GM18517 (cell line): ENCODE measurements around the gene UTF1.

ENCODE experiments used
- ATAC-seq: cut with Tn5 transposase; IDR thresholded peaks from one replicate; pipeline ENCODE4 v1.9.1; 2021; ENCODE audit warnings: mild to moderate bottlenecking, moderate library complexity; ENCODE audit not compliant: unreplicated experiment

Gene UTF1

DNA sequence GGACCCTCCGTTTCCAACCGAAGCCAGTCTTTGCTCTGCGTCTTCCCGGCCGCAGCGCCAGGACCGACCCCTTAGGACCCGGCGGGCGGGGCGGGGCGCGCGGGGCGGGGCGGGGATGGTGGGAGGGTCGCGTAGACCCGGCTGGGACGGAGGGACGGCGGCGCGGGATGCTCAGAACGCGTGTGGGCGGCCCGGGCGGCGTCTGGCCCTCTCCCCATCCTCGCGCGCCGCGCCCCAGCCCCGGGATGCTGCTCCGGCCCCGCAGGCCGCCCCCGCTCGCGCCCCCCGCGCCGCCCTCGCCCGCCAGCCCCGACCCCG lies at the start of gene UTF1:
UTF1 (plus strand) TSS at position 174 of the 318 bp plus-strand sequence; CDS start at position 246, 72 bp downstream.
- no peak for ATAC-seq

DNA sequence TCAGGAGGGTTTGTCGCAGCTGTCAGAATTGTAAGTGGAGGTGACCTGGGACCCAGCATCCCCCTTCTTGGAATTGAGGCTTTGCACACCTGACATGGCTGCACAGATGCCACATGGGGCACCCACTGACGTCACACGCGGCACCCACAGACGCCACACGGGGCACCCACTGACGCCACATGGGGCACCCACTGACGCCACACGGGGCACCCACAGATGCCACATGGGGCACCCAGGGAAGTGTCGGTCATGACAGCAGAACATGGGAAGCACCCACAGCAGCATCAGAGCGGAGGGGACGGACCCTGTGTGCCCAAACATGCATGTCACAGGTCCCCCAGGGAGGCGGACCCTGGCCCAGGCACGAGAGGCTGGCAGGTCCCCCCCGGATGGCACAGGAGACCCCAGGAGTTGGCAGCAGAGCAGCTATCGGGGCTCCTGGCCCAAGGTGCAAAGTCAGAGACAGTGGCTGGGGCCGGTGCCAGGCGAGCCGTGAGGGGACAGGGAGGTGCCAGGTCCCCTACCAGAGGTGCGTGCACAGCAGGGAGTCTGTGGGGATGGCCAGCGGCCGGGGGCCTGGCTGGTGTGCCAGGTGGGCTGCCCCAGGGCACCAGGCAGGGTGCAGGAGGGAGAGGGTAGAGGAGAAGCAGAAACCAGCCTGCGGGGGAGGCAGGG lies 48.9 kb upstream of the UTF1 start:
- ATAC-seq, result no peak

GRCh38 chr10:133182190-133182589 lies 47.8 kb upstream of the UTF1 start:
- no peak for ATAC-seq

GRCh38 chr10:133182791-133183645 lies 47.0 kb upstream of the UTF1 start:
- ATAC-seq, result no peak

- ATAC-seq, result no peak
Observed at GRCh38 chr10:133183646-133184378, 46.2 kb upstream of the UTF1 start.

- no peak for ATAC-seq
Observed at GRCh38 chr10:133184591-133185244, 45.3 kb upstream of the UTF1 start.

DNA sequence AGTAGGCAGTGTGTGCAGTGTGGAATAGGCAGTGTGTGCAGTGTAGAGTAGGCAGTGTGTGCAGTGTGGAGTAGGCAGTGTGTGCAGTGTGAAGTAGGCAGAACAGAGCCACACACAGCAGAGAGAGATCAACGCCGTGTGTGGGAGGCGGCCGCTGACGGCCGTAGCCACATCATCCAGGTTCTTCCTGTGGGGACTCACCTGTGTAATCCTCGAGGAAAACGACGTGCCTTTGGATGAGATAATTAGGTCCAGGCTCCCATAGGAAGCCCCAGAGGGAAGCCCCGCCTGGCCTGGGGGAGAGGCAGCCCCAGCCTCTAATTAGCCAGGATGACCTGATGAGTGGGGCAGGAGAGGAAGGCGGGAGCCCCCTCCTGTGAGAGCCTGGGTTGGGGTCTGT lies 44.6 kb upstream of the UTF1 start:
- ATAC-seq, result no peak

DNA sequence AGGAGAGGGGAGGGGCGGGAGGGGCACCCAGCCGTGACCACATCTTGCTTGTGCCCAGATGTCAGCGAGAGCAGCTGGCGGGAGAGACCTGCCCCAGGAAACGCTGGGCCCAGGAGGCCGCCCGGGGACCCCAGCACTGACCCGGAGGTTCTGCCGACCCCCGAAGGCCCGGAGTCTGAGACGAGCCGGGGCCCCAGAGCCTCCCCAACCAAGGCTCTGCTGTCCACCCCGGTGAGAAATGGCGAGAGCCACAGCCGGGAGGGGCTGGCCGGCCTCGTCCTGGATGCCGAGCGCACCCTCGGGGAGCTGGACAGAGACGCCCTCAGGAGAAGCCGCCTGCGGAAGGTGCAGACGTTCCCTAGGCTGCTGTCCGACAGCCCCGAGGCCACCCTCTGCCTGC lies 44.1 kb upstream of the UTF1 start:
- ATAC-seq, result no peak

- ATAC-seq, result no peak
Observed at GRCh38 chr10:133186416-133187090, 43.5 kb upstream of the UTF1 start.

DNA sequence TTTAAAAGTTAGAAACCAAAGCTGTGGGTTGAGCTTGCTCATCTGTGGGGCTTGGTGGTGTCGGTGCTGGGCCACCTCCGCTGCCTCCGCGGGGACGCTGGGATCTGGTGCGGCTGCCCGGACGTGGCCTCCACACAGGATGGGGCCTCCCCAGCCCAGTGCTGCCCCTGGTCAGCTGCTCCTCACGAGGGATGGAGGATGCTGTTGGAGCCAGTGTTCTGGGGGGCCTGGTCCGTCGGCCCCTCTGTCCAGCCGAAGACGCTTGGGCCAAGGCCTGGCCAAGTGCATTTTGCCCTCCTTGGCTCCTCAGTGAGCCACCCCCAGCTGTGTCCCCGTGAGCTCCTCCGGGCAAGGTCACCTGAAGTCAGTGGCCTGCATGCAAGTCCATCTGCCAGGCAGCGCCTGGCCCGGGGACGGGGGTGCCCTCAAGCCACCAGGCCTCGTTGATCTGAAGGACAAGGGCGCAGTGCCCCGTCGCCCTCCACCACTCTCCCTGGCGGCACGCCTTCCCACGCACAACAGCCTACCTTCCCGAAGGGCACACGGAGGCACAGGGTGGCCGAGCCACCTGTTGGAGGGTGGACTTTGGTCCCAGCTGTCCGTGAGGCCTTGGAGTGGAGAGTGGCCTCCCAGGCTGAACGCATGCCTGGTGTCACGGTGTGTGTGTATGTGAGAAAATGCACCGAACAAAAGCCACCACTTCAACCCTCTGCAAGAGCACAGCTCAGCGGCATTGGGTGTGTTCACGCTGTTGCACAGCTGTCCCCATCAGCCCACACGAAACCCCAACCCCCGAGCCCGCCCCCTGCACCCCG lies 42.7 kb upstream of the UTF1 start:
- no peak for ATAC-seq

GRCh38 chr10:133187906-133188681 lies 41.9 kb upstream of the UTF1 start:
- ATAC-seq, result no peak

DNA sequence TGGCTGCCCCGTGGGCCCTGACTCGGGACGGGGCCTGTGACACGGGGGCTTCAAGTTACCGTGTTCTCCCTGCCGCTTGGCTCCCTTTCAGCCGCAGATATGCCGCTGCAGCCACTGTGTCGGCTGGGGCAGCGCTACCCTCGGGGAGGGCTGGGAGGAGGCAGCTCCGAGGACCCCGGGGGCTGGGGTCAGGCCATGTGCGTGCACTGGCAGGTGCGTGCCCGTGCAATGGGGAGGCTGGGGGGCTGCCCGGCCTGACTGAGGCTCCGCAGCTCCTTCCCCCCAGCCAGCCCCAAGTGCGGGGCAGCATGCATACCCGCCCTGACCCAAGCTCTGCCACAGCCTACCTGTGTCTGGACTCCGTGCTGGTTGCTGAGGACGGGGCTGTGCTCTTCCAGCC lies 40.8 kb upstream of the UTF1 start:
- no peak for ATAC-seq

GRCh38 chr10:133189726-133190125 lies 40.3 kb upstream of the UTF1 start:
- ATAC-seq, result no peak

GRCh38 chr10:133190225-133190624 lies 39.8 kb upstream of the UTF1 start:
- ATAC-seq, result no peak

DNA sequence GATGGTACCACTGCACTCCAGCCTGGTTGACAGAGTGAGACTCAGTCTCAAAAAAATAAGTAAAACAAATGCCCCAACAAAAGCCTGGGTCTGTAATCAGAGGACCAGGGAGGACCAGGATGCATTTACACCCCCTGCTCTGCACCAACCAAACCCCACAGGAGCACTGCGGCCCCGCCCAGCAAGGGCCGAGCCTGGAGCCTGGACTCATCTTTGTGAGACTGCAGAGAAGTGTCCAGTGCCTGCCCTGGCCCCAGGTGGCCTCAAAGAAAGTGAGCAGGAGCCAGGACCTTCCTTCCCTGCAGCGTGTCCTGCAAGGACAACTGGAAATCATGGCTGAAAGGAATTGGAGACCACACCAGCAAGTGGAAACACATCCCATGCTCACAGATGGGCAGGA lies 38.4 kb upstream of the UTF1 start:
- ATAC-seq, result no peak

DNA sequence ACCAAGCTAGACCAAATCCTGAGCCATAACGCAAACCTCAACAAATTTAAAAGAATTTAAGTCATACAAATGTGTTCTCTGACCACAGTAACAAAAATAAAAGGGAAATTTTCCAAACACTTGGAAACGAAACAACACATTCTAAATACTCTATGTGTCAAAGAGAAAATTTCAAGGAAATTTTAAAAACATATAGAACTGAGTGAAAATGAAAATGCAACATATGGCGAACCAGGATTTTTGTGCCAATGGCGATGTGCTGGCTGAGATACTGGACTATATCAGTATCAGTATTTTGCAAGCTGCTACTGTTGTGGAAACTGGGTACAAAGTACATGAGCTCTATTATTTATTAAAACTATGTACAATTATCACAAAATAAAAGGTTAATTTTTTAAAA lies 35.9 kb upstream of the UTF1 start:
- ATAC-seq, result no peak

DNA sequence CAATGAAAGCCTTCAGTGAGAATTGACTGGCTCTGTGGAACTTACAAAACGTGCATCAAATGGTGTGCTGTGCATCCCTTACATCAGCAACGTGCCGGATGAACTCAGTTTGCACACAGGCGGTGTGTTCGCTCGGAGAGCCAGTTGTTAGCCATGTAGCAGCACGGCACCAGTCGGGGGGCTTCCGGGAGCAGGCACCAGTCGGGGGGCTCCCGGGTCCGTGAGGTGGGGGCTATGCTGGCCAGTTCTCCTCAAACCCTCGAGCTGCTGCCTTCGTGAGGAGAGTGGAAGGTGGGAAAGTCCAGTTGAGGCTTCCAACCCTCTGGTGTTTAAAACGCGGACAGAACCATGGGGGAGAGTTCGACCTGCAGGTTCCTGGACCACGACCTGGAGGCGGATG lies 34.9 kb upstream of the UTF1 start:
- no peak for ATAC-seq

- no peak for ATAC-seq
Observed at GRCh38 chr10:133195611-133196010, 34.4 kb upstream of the UTF1 start.

- no peak for ATAC-seq
Observed at GRCh38 chr10:133196221-133196915, 33.6 kb upstream of the UTF1 start.
